CD4-positive, alpha-beta T cell treated with Interleukin-12 subunit alpha and Interleukin-12 subunit beta, for 1 hour (primary cell): ENCODE measurements around the gene PLTP.
"Not testable (repeated sequence)": the region's sequence is repeated elsewhere in the genome, so short reads cannot be mapped to it uniquely, and the experiment has no call there.

Experiments
- DNase-seq: peaks from one replicate; pipeline ENCODE4 v3.0.0-alpha.2; 2020

The PLTP gene

GRCh38 chr20:45919542-45920399 is 7.8 kb upstream of the PLTP start:
- DNase-seq, result no peak

DNA sequence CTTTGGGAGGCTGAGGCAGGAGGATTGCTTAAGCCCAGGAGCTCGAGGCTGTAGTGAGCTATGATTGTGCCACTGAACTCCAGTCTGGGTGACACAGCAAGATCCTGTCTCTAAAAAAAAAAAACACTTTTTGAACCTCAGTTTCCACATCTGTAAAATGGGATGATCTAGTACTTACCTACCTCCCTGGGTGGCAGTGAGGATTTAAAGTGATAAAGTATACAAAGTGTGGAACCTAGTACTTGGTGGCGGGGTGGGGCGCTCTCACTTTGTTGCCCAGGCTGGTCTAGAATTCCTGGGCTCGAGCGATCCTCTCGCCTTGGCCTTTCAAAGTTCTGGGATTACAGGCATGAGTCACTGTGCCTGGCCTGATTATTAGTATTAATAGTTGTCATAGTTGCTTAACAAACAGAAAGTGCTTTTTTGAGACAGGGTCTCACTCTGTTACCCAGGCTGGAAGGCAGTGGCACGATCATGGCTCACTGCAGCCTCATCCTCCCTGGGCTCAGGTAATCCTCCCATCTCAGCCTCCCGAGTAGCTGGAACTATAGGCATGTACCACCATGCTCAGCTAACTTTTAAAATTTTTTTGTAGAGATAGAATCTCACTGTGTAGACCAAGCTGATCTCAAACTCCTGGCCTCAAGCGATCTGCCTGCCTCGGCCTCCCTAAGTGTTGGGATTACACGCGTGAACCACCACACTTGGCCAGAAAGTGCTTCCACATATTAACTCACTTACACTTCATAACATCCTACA is 7.0 kb upstream of the PLTP start:
- DNase-seq, result no peak

GRCh38 chr20:45918182-45918737 is 6.3 kb upstream of the PLTP start:
- no peak for DNase-seq

- no peak for DNase-seq
These were observed 5.8 kb upstream of the PLTP start for GRCh38 chr20:45917790-45918141.

DNA sequence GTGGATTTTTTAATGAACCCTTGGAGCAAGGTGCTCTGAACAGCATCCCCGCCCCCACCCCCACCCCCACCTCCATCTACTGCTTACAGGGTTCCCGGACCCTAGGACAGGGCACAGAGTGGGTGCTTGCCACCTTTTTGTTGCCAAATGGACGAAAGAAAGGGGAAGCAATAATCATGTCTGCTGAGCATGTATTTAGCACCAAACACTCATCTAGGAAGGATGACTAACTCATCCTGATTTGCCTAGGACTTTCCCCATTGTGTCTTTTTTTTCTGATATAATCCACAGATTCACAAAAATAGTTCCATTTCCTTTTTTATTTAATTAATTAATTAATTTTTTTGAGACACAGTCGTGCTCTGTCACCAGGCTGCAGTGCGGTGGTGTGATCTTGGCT is 1.2 kb upstream of the PLTP start:
- DNase-seq, result no peak

DNA sequence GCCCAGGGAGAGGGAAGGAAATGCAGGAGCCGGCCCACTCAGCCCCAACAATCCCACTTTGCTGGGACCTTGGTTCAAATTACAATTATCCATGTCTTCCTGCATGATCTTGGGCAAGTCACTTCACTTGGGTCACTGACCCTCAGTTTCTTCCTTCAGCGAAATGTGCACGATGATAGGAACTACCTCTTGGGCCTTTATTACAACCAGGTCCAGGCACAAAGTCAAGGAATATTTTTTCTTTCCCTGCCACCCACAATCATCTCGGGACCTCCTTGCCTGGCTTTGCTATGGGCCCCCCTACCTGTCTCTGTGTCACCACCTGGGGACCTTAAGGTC is 358 bp upstream of the PLTP start:
- DNase-seq, result no peak

DNA sequence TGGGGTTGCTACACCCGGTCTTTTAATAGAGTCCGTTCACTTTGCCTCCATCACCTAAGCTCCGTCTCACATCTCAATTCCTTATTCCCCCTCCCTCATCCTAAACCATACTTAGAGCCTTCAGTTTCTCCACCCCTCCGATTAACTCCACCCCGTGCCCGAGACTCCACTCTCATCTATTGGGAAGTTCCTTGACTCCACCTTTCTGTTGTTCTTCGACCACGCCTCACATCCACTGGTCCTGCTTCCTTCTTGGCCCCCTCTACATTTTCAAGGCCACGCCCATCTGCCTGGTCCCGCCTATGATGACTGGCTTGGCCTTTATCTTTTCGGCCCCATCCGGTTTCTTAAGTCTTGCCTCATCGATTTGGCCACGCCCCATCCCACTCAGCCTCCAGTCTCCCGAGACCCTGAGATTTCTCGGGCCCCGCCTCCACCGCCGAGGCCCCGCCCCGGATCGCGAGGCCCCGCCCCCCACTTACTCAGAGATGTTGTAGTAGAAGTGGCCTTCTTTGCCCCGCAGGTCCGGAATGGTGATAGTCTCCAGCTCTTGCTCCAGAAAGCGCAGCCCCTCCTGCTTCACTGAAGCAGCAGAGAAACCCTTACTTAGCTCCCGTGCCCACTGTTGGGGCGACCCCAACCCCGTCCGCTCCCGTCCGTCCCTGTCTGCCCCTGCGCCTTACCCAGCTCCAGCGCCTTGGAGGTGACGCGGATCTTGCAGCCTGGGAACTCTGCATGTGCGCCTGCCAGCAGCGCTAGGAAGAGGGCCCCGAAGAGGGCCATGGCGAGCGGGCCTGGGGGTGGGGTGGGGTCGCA is 1.1 kb downstream of the PLTP start:
- DNase-seq, result peak; percentile 92

DNA sequence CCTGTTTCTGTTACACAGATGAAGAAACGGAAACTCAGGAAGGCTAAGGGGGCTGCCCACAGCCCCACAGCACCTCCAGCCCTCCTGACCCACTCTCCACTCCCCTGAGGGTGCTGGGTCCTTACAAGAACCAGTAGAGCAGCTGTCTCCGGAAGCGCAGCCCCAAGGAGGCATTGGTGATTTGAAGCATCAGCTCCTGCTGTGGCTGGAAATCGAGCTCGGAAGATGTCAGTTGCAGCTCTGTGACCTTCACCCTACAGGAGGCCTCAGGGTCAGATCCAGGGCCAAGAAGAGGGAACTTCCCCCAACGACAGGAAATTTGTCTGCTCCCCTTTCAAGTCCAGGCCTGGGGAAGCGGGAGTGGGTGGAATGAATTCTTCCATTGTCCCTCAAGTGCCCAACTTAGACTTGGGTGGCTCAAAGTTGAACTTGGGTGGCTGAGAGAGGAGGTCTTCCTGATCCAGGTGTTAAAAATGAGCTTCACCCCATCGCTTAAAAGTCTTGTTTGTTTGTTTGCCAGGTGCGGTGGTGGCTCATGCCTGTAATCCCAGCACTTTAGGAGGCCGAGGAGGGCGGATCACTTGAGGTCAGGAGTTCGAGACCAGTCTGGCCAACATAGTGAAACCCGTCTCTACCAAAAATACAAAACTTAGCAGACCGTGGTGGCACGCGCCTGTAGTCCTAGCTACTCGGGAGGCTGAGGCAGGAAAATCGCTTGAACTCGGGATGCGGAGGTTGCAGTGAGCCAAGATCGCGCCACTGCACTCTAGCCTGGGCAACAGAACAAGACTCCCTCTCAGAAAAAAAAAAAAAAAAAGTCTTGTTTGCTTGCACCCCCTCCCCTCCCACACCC is 1.9 kb downstream of the PLTP start:
- no peak for DNase-seq

- no peak for DNase-seq
These were observed 2.6 kb downstream of the PLTP start for GRCh38 chr20:45909336-45909808.

DNA sequence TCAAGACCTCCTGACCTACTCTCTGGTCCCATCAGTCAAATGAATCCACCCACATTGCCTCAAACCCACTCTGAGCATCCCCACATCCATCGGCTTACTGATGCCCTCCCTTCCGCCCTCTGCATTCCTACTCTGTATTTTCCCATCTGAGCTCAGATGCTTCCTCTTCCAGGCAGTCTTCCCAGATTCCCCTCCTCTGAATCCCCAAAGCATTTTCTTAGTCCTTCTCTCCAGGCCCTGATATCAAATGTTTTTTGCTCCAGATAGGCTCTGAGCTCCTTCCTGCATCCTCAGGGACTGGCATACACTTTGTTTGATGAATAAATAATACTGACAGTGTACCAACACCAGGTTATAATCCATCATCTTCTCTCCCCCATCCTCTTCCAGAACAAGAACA is 3.9 kb downstream of the PLTP start:
- no peak for DNase-seq

- no peak for DNase-seq
These were observed 4.6 kb downstream of the PLTP start for GRCh38 chr20:45907219-45907948.

GRCh38 chr20:45905505-45906079 is 6.4 kb downstream of the PLTP start:
- DNase-seq, result no peak

- DNase-seq, result no peak
These were observed 7.1 kb downstream of the PLTP start for GRCh38 chr20:45904583-45905504.

GRCh38 chr20:45902199-45902701 is 9.7 kb downstream of the PLTP start:
- DNase-seq, result no peak

GRCh38 chr20:45901332-45901731 is 10.6 kb downstream of the PLTP start:
- DNase-seq, result not testable (repeated sequence)

DNA sequence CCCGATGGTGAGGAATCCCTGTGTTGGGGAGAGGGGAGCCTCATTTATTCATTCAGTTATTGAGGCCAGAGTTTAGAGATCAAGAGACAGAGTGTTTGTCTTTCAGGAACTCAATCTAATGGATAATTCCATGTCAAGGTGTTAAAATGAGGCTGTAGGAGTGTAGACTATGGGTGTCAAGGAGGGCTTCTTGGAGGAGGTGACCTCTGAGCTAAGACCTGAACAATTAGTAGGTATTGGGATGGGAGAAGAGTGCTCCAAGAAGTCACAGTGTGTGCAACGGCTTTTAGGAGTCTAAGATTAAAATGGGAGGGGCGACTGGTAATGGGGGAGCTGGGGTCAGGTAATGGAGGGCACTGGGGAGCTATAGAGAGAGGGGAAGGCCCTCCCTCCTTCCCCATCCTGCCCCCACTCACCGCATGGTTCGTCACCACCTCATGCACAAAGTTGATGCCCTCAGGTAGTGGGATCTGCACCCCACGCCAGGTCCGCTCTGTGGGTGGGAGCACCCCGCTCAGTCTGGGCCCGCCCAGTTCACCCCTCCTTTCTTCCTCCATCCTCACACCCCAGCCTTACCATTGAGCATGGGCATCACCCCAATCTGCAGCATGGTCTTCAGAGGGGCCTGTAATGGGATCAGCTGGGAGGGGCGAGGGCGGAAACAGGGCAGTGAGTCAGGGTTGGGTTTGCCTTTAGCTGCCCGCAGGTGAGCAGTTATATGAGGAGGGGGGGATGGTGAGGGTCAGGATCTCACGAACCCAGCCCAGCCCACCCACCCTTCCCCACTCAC is 12.7 kb downstream of the PLTP start:
- no peak for DNase-seq

- DNase-seq, result no peak
These were observed 13.7 kb downstream of the PLTP start for GRCh38 chr20:45898285-45898684.

GRCh38 chr20:45897692-45898091 is 14.3 kb downstream of the PLTP start:
- DNase-seq, result no peak

DNA sequence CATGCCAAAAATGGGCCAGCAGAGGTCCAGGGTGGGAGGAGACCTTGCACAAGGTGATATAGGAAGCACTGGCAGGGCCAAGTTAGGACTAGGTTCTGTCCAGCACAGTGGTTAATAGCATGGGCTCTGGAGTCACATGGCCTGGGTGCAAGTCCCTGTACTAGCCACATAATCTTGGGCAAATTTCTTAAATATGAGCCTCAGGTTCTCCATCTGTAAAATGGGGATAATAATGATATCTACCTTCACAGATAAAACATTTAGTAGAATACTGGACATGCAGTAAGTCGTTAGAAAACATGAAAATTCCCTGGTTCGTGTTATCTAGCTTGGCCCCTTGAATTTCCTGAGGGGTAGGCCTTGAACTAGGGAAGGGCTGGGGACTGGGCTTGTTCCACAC is 14.7 kb downstream of the PLTP start:
- DNase-seq, result no peak
